Memory B cell (primary cell): ENCODE data around the gene LAPTM4A.
"Not testable (repeated sequence)": the region's sequence is repeated elsewhere in the genome, so short reads cannot be mapped to it uniquely, and the experiment has no call there.

Experiments
- ATAC-seq: fragments of 150-1000 bp; cut with Tn5 transposase; 2 replicates; pipeline ENCODE4 v1.10.0; 2021; ENCODE audit warnings: low read depth, mild to moderate bottlenecking, moderate library complexity
- DNase-seq, 2 donors: peaks; one replicate each; pipeline ENCODE4 v3.0.0; 2022; ENCODE audit warnings: low spot score in 2 of 2
- H3K27ac Mint-ChIP-seq: one replicate; pipeline ENCODE4 v1.8.0; 2022; ENCODE audit warnings: mild to moderate bottlenecking, moderate library complexity, mixed read lengths
- H3K27me3 Mint-ChIP-seq: one replicate; pipeline ENCODE4 v1.8.0; 2022; ENCODE audit warnings: mixed read lengths
- H3K36me3 Mint-ChIP-seq: one replicate; pipeline ENCODE4 v1.8.0; 2022; ENCODE audit warnings: mild to moderate bottlenecking, mixed read lengths
- H3K4me1 Mint-ChIP-seq: one replicate; pipeline ENCODE4 v1.8.0; 2022; ENCODE audit warnings: mixed read lengths
- H3K4me3 Mint-ChIP-seq: one replicate; pipeline ENCODE4 v1.8.0; 2022; ENCODE audit warnings: mild to moderate bottlenecking, moderate library complexity, mixed read lengths
- H3K9me3 Mint-ChIP-seq: one replicate; pipeline ENCODE4 v1.8.0; 2022; ENCODE audit warnings: mixed read lengths

The LAPTM4A gene

DNA sequence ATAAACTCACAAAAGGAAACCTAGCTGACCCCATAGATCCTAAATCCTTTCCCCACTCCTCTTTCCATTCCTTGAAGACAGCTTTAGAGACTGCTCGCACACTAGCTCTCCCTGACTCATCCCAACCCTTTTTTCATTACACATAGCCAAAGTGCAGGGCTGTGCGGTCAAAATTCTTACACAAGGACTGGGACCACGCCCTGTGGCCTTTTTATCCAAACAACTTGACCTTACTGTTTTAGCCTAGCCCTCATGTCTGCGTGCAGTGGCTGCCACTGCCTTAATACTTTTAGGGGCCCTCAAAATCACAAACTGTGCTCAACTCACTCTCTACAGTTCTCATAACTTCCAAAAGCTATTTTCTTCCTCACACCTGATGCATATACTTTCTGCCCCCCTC lies 34.5 kb upstream of the LAPTM4A start:
- not testable (repeated sequence) for H3K4me3 Mint-ChIP-seq

GRCh38 chr2:20082812-20083211 lies 31.4 kb upstream of the LAPTM4A start:
- not testable (repeated sequence) for H3K9me3 Mint-ChIP-seq, H3K4me3 Mint-ChIP-seq, H3K36me3 Mint-ChIP-seq, H3K27me3 Mint-ChIP-seq, H3K27ac Mint-ChIP-seq, H3K4me1 Mint-ChIP-seq, ATAC-seq, DNase-seq

More for the DNA sequence above, 34.5 kb upstream of the LAPTM4A start:
- H3K27ac Mint-ChIP-seq, H3K36me3 Mint-ChIP-seq, H3K4me1 Mint-ChIP-seq, ATAC-seq, H3K27me3 Mint-ChIP-seq, DNase-seq, H3K9me3 Mint-ChIP-seq: not testable (repeated sequence)

DNA sequence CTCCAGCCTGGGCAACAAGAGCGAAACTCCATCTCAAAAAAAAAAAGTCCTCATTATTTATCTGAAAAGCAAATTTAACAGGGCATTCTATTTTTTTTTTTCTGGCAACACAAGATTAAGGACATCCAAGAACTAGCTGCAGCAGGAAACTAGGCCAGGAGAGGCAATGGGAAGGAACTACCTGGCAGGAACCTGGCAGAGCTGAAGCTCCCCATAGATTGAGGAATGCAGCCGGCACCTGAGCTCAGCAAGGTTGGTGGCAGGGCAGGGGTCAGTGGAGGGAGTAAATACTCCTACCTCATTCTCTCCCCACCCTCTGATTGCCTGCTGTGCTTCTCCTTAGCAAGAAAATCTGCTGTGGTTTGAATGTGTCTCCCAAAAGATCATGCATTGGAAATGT lies 30.4 kb upstream of the LAPTM4A start:
- no peaks in the 10 kb centered on the region for H3K27me3 Mint-ChIP-seq
- H3K9me3 Mint-ChIP-seq = no peaks in the 10 kb centered on the region
- DNase-seq (no peak), ATAC-seq (no peak)
- H3K27ac Mint-ChIP-seq = no peak overlapping the region
- no peaks in the 10 kb centered on the region for H3K36me3 Mint-ChIP-seq
- H3K4me1 Mint-ChIP-seq = no peaks in the 10 kb centered on the region
- no peak overlapping the region for H3K4me3 Mint-ChIP-seq

GRCh38 chr2:20080839-20081415 lies 29.5 kb upstream of the LAPTM4A start:
- Mint-ChIP-seq H3K4me3 (no peak overlapping the region), H3K27ac (no peak overlapping the region), H3K27me3 (no peaks in the 10 kb centered on the region), H3K4me1 (no peaks in the 10 kb centered on the region), H3K9me3 (no peaks in the 10 kb centered on the region), H3K36me3 (no peaks in the 10 kb centered on the region)
- no peak for ATAC-seq
- DNase-seq = no peak

DNA sequence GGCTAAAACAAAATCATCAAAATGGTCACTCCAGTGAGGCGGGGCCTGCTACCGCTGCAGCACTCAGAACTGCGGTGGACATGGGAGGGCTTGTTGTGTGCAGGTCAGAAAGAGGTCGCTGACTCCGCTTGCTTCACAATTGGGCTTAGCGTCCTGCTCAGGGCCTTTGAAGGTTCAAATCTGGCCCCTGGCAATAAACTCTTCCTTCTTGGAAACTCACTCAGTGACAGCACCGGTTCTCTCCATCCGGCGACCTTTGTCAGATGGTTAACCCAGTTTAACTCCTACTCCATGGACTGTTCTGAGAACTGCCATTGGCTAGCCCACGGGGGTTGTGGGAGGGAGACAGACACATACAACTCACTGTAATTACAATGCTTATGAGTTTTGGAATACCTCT lies 29.0 kb upstream of the LAPTM4A start:
- H3K36me3 Mint-ChIP-seq = no peaks in the 10 kb centered on the region
- ATAC-seq (no peak), DNase-seq (no peak)
- H3K27ac Mint-ChIP-seq = no peak overlapping the region
- no peaks in the 10 kb centered on the region for H3K9me3 Mint-ChIP-seq
- no peak overlapping the region for H3K4me3 Mint-ChIP-seq
- H3K4me1 Mint-ChIP-seq = no peaks in the 10 kb centered on the region
- no peaks in the 10 kb centered on the region for H3K27me3 Mint-ChIP-seq

DNA sequence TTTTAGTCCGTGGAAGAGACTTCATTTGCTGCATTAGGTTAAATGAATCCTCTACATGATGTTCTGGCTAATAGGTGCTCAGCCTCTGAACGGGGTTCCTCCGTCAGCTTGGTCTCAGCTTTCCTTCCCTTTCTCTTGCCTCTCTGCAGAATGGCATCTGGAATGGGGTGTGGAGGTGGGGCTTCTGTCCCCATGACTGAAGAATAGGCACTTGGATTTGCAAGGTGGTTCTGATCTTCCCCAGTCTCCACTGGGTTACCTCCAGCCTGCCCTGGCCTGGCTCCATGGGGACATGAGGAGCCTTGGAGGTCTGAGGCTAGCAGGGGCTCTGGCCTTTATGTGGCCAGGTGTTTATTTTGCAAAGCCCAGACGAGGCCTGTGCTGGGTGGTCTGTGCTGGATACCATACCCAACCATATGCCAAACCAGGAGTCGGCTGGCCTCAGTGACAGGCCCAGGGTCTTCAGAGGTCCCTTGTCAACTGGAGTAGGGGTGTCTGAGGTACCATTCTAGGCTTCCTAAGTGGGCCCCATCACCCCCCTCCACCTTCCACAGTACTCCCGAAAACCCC lies 28.2 kb upstream of the LAPTM4A start:
- Mint-ChIP-seq H3K36me3 (no peaks in the 10 kb centered on the region), H3K27me3 (no peaks in the 10 kb centered on the region), H3K9me3 (no peaks in the 10 kb centered on the region), H3K4me1 (no peaks in the 10 kb centered on the region), H3K4me3 (no peak overlapping the region), H3K27ac (no peak overlapping the region)
- DNase-seq (no peak), ATAC-seq (no peak)

DNA sequence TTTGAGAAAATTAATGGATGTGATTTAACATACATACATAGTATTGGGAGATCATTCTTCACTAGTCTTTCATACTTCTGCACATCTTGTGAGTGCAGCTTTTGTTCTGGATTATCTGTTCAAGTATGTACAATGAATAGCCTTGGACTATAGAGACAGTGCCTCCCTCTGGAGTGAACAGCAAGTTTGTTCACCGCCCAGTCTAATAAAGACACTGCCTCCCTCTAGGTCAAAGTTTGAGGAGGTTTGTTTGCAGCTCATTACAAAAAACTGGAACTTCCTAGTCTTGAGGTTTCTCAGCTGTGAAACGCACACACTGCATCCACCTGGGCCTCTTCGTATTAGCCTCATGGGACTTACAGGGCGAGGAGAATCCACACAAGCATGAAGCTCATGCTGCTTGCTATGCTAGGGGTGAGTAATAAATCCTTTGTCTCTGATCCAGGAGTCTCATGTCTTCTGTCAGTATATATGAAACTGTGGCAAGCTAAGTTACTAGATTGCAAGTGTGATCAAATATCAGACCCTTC lies 26.0 kb upstream of the LAPTM4A start:
- Mint-ChIP-seq H3K4me1 (no peaks in the 10 kb centered on the region), H3K27ac (no peak overlapping the region), H3K27me3 (peaks cover 4% of the 10 kb centered on the region), H3K4me3 (no peak overlapping the region), H3K36me3 (no peaks in the 10 kb centered on the region), H3K9me3 (no peaks in the 10 kb centered on the region)
- ATAC-seq = no peak
- no peak for DNase-seq

GRCh38 chr2:20076757-20077156 lies 25.3 kb upstream of the LAPTM4A start:
- ATAC-seq = no peak
- no peaks in the 10 kb centered on the region for H3K4me1 Mint-ChIP-seq
- no peak for DNase-seq
- no peak overlapping the region for H3K27ac Mint-ChIP-seq
- H3K9me3 Mint-ChIP-seq = no peaks in the 10 kb centered on the region
- peaks cover 6% of the 10 kb centered on the region for H3K27me3 Mint-ChIP-seq
- H3K36me3 Mint-ChIP-seq = no peaks in the 10 kb centered on the region
- no peak overlapping the region for H3K4me3 Mint-ChIP-seq

GRCh38 chr2:20074901-20075300 lies 23.5 kb upstream of the LAPTM4A start:
- no peak for DNase-seq
- Mint-ChIP-seq H3K27ac (no peak overlapping the region), H3K27me3 (peaks cover 6% of the 10 kb centered on the region), H3K4me1 (no peaks in the 10 kb centered on the region), H3K9me3 (no peaks in the 10 kb centered on the region), H3K4me3 (no peak overlapping the region), H3K36me3 (no peaks in the 10 kb centered on the region)
- ATAC-seq = no peak

DNA sequence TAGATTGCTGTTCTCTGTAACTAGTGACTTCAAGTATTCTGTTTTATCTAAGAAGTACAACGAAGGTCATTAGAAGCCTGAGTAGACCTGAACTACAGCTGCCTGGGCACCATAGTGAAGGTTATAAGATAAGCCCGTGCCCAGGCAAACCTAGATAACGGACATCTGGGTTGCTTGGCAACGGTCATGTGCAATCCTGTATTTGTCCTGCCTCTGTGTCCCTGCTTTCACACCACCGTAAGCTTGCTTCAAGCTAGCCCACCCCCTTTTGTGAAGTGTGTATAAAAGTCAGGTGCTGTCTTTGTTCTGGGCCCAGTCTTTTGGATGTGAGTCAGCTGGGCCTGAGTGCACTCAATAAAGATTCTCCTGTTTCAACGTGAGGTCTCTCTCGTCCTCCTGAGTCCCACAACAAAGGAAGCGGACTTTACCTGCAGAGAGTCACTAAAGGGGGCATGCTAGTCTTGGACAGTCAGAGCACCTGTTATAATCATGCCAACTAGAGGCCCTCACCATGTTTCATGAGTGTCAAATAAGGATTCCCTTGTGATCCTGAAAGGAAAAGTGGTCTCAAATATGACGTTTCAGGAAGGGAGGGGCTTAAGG lies 22.7 kb upstream of the LAPTM4A start:
- not testable (repeated sequence) for ATAC-seq, H3K9me3 Mint-ChIP-seq, H3K27me3 Mint-ChIP-seq, H3K36me3 Mint-ChIP-seq, DNase-seq, H3K4me3 Mint-ChIP-seq, H3K27ac Mint-ChIP-seq, H3K4me1 Mint-ChIP-seq

GRCh38 chr2:20073460-20073859 lies 22.0 kb upstream of the LAPTM4A start:
- Mint-ChIP-seq H3K36me3 (no peaks in the 10 kb centered on the region), H3K9me3 (no peaks in the 10 kb centered on the region), H3K4me1 (no peaks in the 10 kb centered on the region), H3K4me3 (no peak overlapping the region), H3K27ac (no peak overlapping the region), H3K27me3 (peaks cover 6% of the 10 kb centered on the region)
- DNase-seq (no peak), ATAC-seq (no peak)

DNA sequence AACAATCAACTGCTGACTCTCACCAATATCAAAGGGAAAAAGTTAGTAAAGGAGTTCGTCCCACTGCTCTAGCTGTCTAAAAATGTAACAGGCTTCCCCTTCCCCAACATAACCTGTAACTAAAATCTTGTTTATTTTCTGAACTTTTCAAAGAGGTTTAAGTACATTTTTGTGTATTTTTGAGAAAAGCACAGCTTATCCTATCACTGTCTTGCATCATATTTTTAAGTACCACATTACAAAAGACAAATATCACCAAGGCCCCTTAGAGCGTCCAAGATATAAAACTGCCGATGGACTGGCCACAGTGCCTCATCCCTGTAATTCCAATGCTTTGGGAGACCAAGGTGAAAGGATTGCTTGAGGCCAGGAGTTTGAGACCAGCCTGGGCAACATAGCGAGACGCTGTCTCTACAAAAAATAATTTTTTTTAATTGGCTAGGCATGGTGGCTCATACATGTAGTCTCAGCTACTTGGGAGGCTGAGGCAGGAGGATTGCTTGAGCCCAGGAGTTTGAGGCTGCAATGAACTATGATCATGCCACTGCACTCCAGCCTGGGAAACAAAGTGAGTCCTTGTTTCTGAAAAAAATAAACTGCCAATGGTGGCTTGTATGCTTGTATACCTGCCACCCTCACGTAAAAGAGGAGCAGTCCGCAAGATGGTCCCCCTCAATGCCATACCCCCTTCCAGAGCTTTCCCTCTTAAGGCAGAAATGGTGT lies 21.2 kb upstream of the LAPTM4A start:
- H3K4me1 Mint-ChIP-seq = no peaks in the 10 kb centered on the region
- H3K36me3 Mint-ChIP-seq = no peaks in the 10 kb centered on the region
- no peak overlapping the region for H3K4me3 Mint-ChIP-seq
- no peak for ATAC-seq
- peaks cover 8% of the 10 kb centered on the region for H3K27me3 Mint-ChIP-seq
- no peak for DNase-seq
- no peaks in the 10 kb centered on the region for H3K9me3 Mint-ChIP-seq
- H3K27ac Mint-ChIP-seq = no peak overlapping the region

GRCh38 chr2:20071397-20072383 lies 20.3 kb upstream of the LAPTM4A start:
- no peak for DNase-seq
- Mint-ChIP-seq H3K4me1 (no peaks in the 10 kb centered on the region), H3K27me3 (peaks cover 8% of the 10 kb centered on the region), H3K36me3 (no peaks in the 10 kb centered on the region), H3K9me3 (no peaks in the 10 kb centered on the region), H3K4me3 (no peak overlapping the region), H3K27ac (no peak overlapping the region)
- no peak for ATAC-seq
